Mesenchymal stem cell (in vitro differentiated cells and primary cell): ENCODE results near the gene HOXB6.

Source experiments
- DNase-seq: peaks from one replicate; pipeline ENCODE4 v3.0.0-alpha.2; 2013
- H2AFZ ChIP-seq: one replicate; pipeline ENCODE4 v1.6.1; 2013; ENCODE audit warnings: low read depth, mild to moderate bottlenecking, control low read depth, inconsistent platforms, low read length, moderate library complexity
- H2AK5ac ChIP-seq: 2 replicates; pipeline ENCODE4 v1.6.1; 2013; ENCODE audit warnings: low read length, moderate library complexity, mild to moderate bottlenecking, inconsistent platforms; ENCODE audit not compliant: severe bottlenecking
- H2BK120ac ChIP-seq: one replicate; pipeline ENCODE4 v1.6.1; 2013; ENCODE audit warnings: low read depth, mild to moderate bottlenecking, inconsistent platforms, low read length, moderate library complexity
- H2BK12ac ChIP-seq, 2 experiments: one replicate each; pipeline ENCODE4 v1.6.1; 2013; ENCODE audit warnings: inconsistent platforms in 2 of 2, low read length in 2 of 2, mild to moderate bottlenecking in 2 of 2, moderate library complexity in 2 of 2, control low read depth in 1 of 2
- H2BK15ac ChIP-seq: one replicate; pipeline ENCODE4 v1.6.1; 2013; ENCODE audit warnings: mild to moderate bottlenecking, low read depth, inconsistent platforms; ENCODE audit not compliant: poor library complexity, severe bottlenecking
- H2BK5ac ChIP-seq: 2 replicates; pipeline ENCODE4 v1.6.1; 2013; ENCODE audit warnings: low read depth, mild to moderate bottlenecking, low read length, control low read depth, inconsistent platforms; ENCODE audit not compliant: poor library complexity, severe bottlenecking
- H3K14ac ChIP-seq, 2 experiments: one replicate each; pipeline ENCODE4 v1.6.1; 2013; ENCODE audit warnings: inconsistent platforms in 2 of 2, low read length in 2 of 2, control low read depth in 1 of 2, mild to moderate bottlenecking in 1 of 2, moderate library complexity in 1 of 2
- H3K18ac ChIP-seq, 2 experiments: one replicate each; pipeline ENCODE4 v1.6.1; 2013; ENCODE audit warnings: inconsistent platforms in 2 of 2, low read length in 2 of 2, control low read depth in 1 of 2, low read depth in 1 of 2, mild to moderate bottlenecking in 1 of 2
- H3K23ac ChIP-seq, 2 experiments: one replicate each; pipeline ENCODE4 v1.6.1; 2013; ENCODE audit warnings: inconsistent platforms in 2 of 2, low read length in 2 of 2, mild to moderate bottlenecking in 2 of 2, moderate library complexity in 2 of 2, control low read depth in 1 of 2
- H3K27ac ChIP-seq: 2 replicates; pipeline ENCODE4 v1.5.1; 2013; ENCODE audit warnings: mild to moderate bottlenecking, moderate library complexity, low read length, control low read depth, inconsistent platforms; ENCODE audit not compliant: poor library complexity, severe bottlenecking
- H3K27me3 ChIP-seq, 2 experiments: 2 replicates each; pipeline versions ENCODE4 v1.6.1 to v1.7.0; 2013; ENCODE audit warnings: low read length in 2 of 2, mild to moderate bottlenecking in 2 of 2, moderate library complexity in 2 of 2, control low read depth in 1 of 2, inconsistent platforms in 1 of 2; ENCODE audit not compliant: control insufficient read depth in 1 of 2, insufficient read depth in 1 of 2
- H3K36me3 ChIP-seq, 2 experiments: 2 replicates each; pipeline versions ENCODE4 v1.6.1 to v1.7.0; 2013; ENCODE audit warnings: low read length in 2 of 2, control low read depth in 1 of 2, inconsistent platforms in 1 of 2, low read depth in 1 of 2, mild to moderate bottlenecking in 1 of 2; ENCODE audit not compliant: insufficient read depth in 2 of 2, control insufficient read depth in 1 of 2
- H3K4ac ChIP-seq, 2 experiments: one replicate each; pipeline ENCODE4 v1.6.1; 2013; ENCODE audit warnings: inconsistent platforms in 2 of 2, low read length in 2 of 2, mild to moderate bottlenecking in 2 of 2, moderate library complexity in 2 of 2, control low read depth in 1 of 2, low read depth in 1 of 2
- H3K4me1 ChIP-seq: 2 replicates; pipeline ENCODE4 v1.6.1; 2013; ENCODE audit warnings: low read depth, low read length, control low read depth; ENCODE audit not compliant: control insufficient read depth, insufficient read depth
- H3K4me2 ChIP-seq: 2 replicates; pipeline ENCODE4 v1.6.1; 2013; ENCODE audit warnings: low read length, mild to moderate bottlenecking, inconsistent platforms; ENCODE audit not compliant: poor library complexity, severe bottlenecking
- H3K4me3 ChIP-seq, 2 experiments: 2 replicates each; pipeline versions ENCODE4 v1.5.1 to v1.7.0; 2013; ENCODE audit warnings: low read length in 2 of 2, mild to moderate bottlenecking in 2 of 2, control low read depth in 1 of 2, low read depth in 1 of 2; ENCODE audit not compliant: insufficient read depth in 1 of 2
- H3K79me1 ChIP-seq: replicated peaks from 2 replicates; pipeline ENCODE4 v1.6.1; 2013; ENCODE audit warnings: mild to moderate bottlenecking, control low read depth, low read length, inconsistent platforms; ENCODE audit not compliant: poor library complexity, severe bottlenecking
- H3K9ac ChIP-seq: 2 replicates; pipeline ENCODE4 v1.7.0; 2013; ENCODE audit warnings: mild to moderate bottlenecking, low read length, moderate library complexity
- H3K9me3 ChIP-seq: 2 replicates; pipeline ENCODE4 v1.7.0; 2013; ENCODE audit warnings: mild to moderate bottlenecking, low read length; ENCODE audit not compliant: control insufficient read depth
- H4K8ac ChIP-seq: one replicate; pipeline ENCODE4 v1.6.1; 2013; ENCODE audit warnings: inconsistent platforms, mild to moderate bottlenecking, low read length, moderate library complexity
- H4K91ac ChIP-seq: one replicate; pipeline ENCODE4 v1.6.1; 2013; ENCODE audit warnings: mild to moderate bottlenecking, low read length, inconsistent platforms
- whole genome bisulfite sequencing: methylation state at CpG from one replicate; pipeline ENCODE4 v1.1.7; 2013; ENCODE audit warnings: mixed read lengths; 5-methylcytosine and 5-hydroxymethylcytosine counted together

HOXB6 gene

DNA sequence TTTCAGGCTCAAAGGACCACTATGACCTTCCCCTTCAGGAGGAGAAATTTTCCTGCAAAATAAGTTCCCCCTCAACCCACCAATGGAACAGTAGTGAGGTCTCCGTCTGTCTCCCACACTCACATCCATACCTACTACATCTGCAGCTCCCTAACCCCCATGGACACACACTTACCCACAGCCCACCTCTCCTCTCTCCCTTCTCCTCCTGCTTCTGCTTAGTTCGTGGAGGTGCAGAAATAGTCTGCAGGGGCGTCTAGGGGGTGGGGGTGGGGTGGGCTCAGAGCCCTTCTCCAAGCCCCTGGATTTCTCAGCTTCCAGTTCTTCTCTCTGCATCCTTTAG lies 35.6 kb downstream of the HOXB6 start:
- H3K9ac ChIP-seq = peak overlapping the region; percentile 95
- H2BK5ac ChIP-seq = no peak overlapping the region
- peaks cover 1% of the 10 kb centered on the region for H3K79me1 ChIP-seq
- no peak overlapping the region for H2AFZ ChIP-seq
- DNase-seq = no peak
- peak overlapping the region in 1 of 2 experiments; percentile 76 for H3K4me3 ChIP-seq
- no peak overlapping the region for H2BK15ac ChIP-seq
- H4K91ac ChIP-seq = peak overlapping the region; percentile 79
- 17% methylated on average over 1 of the region's 3 CpGs for WGBS
- peaks cover 35% of the 10 kb centered on the region for H3K4me1 ChIP-seq
- no peaks in the 10 kb centered on the region for H3K9me3 ChIP-seq
- peak overlapping the region; percentile 40 to 67 for H3K18ac ChIP-seq
- peaks cover 0 to 4% of the 10 kb centered on the region in 2 experiments for H3K27me3 ChIP-seq
- no peak overlapping the region for H2BK12ac ChIP-seq
- peak overlapping the region; percentile 39 for H2BK120ac ChIP-seq
- peak overlapping the region; percentile 70 for H3K4me2 ChIP-seq
- H2AK5ac ChIP-seq = no peak overlapping the region
- H3K36me3 ChIP-seq = peaks cover 12 to 15% of the 10 kb centered on the region in 2 experiments
- peak overlapping the region in 1 of 2 experiments; percentile 34 for H3K4ac ChIP-seq
- H3K27ac ChIP-seq = no peak overlapping the region
- no peak overlapping the region for H4K8ac ChIP-seq
- no peak overlapping the region for H3K23ac ChIP-seq
- peak overlapping the region in 1 of 2 experiments; percentile 13 for H3K14ac ChIP-seq

DNA sequence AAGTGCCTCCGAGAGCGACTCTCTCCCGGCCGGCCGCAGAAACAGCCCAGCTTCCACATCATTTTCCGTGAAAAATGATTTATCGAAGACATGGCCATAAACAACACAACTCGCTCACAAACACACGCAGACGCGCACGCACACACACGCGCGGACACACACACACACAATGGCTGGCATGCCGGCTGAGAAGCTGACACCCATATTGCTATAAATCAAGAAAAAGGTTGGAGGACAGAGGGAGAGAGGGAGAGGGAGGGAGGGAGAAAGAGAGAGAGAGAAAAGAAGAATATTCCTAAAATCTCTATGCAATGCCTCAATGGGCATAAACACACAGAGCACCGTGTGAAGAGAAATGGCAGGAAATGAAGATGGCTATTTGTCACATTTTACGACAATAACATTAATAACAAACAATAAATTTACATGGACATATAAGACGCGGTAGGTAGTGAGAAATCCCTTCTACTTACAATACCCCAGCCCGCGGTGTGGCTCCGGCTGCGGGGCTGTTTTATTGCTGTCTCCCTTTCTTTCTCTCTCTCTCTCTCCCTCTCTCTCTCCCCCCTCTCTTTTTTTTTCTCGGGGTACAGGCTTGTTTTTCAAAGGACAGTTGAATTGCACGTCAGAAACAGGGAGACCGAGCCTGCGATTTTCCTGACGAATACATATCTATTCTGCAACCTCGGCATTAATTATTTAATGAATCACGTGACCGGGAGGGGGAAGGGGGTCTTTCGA lies 36.1 kb downstream of the HOXB6 start:
- Histone ChIP-seq H3K27me3 (peaks cover 0 to 4% of the 10 kb centered on the region in 2 experiments), H2AK5ac (no peak overlapping the region), H3K14ac (no peak overlapping the region), H3K4ac (peak overlapping the region in 1 of 2 experiments; percentile 34), H3K9ac (peak overlapping the region; percentile 95), H3K4me1 (peaks cover 38% of the 10 kb centered on the region), H2BK120ac (peak overlapping the region; percentile 39), H3K4me2 (peak overlapping the region; percentile 70), H3K23ac (no peak overlapping the region), H3K79me1 (no peaks in the 10 kb centered on the region), H3K18ac (peak overlapping the region; percentile 40 to 67), H4K8ac (peak overlapping the region; percentile 27), H2BK15ac (no peak overlapping the region), H3K36me3 (peaks cover 12 to 15% of the 10 kb centered on the region in 2 experiments), H2AFZ (no peak overlapping the region), H3K4me3 (peak overlapping the region; percentile 33 to 76), H3K9me3 (no peaks in the 10 kb centered on the region), H2BK12ac (no peak overlapping the region), H4K91ac (no peak overlapping the region), H2BK5ac (no peak overlapping the region), H3K27ac (peak overlapping the region; percentile 23)
- DNase-seq = peak; percentile 79
- WGBS = 1% methylated on average over 19 of the region's 33 CpGs

DNA sequence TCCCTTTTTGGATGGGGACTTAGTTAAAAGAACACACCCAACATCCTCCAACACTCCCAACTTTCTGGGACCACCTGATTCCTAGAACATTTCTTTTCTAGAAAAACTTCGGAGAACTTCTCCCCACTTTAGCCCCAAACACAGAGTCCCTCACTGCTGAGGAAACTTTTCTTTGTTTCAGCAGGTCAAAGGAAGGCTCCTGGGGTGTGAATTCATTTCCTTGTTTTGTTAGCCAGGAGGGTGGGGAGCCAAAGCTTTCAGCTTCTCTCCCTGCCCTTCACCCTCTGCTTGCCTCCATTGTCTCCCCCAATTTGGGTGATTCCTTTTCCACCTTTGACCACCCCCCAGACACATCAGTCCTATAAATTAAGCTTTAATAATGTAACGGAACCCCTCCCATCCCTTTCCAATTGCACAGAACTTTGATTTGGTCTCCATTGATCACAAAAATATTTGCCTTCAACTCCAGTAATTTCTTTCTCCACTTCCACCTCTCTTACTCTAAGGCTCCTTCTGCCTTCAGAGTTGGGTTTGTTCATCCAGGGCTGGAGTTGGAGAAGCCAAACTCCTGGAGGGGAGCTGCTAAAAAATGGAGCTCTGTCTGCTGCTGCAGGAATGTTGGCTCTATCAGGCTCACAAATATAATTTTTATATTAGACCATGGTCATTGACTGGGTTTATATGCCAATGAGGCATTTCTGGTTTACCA lies 37.0 kb downstream of the HOXB6 start:
- Histone ChIP-seq H3K14ac (no peak overlapping the region), H2AK5ac (no peak overlapping the region), H3K27ac (no peak overlapping the region), H3K23ac (no peak overlapping the region), H3K9ac (peak overlapping the region; percentile 95), H4K91ac (no peak overlapping the region), H2BK5ac (no peak overlapping the region), H3K4me3 (peak overlapping the region in 1 of 2 experiments; percentile 76), H2AFZ (no peak overlapping the region), H3K4ac (peak overlapping the region in 1 of 2 experiments; percentile 19), H3K4me2 (peak overlapping the region; percentile 1), H3K27me3 (peaks cover 0 to 2% of the 10 kb centered on the region in 2 experiments), H3K18ac (peak overlapping the region; percentile 14 to 68), H2BK15ac (no peak overlapping the region), H2BK120ac (no peak overlapping the region), H2BK12ac (no peak overlapping the region), H3K79me1 (no peaks in the 10 kb centered on the region), H3K4me1 (peaks cover 41% of the 10 kb centered on the region), H4K8ac (no peak overlapping the region), H3K9me3 (no peaks in the 10 kb centered on the region), H3K36me3 (peaks cover 14 to 17% of the 10 kb centered on the region in 2 experiments)
- 50% methylated on average over 1 of the region's 2 CpGs for WGBS
- DNase-seq = no peak

DNA sequence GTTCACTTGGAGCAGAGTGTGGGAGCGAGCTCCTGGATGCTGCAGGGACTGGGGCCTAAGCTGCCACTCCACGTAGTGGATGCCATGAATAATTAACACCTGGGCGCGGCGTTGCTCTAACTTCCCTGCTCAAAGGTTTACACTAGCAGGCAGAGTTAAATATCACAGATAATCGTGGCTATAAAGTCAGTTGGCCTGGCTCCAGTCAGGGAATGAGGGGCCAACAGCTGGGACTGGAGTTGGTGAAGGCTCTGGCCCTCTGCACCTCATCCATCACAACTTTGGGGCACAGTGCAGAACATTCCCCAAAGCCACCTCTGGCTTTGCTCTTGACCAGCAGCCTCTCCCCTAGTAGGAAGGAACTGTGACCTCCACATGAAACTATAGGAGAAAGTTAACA lies 37.6 kb downstream of the HOXB6 start:
- Histone ChIP-seq H2AK5ac (peak overlapping the region; percentile 71), H3K4me1 (peaks cover 38% of the 10 kb centered on the region), H2BK15ac (no peak overlapping the region), H3K23ac (peak overlapping the region; percentile 28 to 67), H3K9me3 (no peaks in the 10 kb centered on the region), H3K14ac (peak overlapping the region in 1 of 2 experiments; percentile 49), H2AFZ (no peak overlapping the region), H3K18ac (peak overlapping the region; percentile 45 to 67), H4K8ac (peak overlapping the region; percentile 77), H3K79me1 (no peaks in the 10 kb centered on the region), H3K4me2 (peak overlapping the region; percentile 1), H4K91ac (peak overlapping the region; percentile 52), H3K4ac (peak overlapping the region; percentile 0 to 69), H2BK12ac (peak overlapping the region; percentile 57 to 84), H2BK120ac (peak overlapping the region; percentile 21), H3K27ac (no peak overlapping the region), H3K9ac (peak overlapping the region; percentile 95), H3K4me3 (no peak overlapping the region), H3K27me3 (no peaks in the 10 kb centered on the region), H3K36me3 (peaks cover 11 to 21% of the 10 kb centered on the region in 2 experiments), H2BK5ac (no peak overlapping the region)
- 53% methylated on average over 6 of the region's 6 CpGs for WGBS
- no peak for DNase-seq
